Naive thymus-derived CD4-positive, alpha-beta T cell (primary cell): Measurements from ENCODE around the gene FDXR. TPM values are rescaled to one million over a fixed set of nuclear protein-coding genes. Genes with fewer than 3 reads are reported as not detected.

Source experiments
- ATAC-seq: fragments of 150-1000 bp; cut with Tn5 transposase; 2 replicates; pipeline ENCODE4 v1.10.0; 2021; ENCODE audit warnings: mild to moderate bottlenecking, moderate library complexity
- CTCF ChIA-PET: fragments of 350-600 bp; sonication (Branson Sonifier 250); formaldehyde crosslinking; loops from one replicate; lab custom pipeline; 2021; ENCODE audit warnings: antibody characterized with exemption; lab: Charles Lee
- POLR2A ChIA-PET: fragments of 350-600 bp; sonication (Branson Sonifier 250); formaldehyde crosslinking; loops from one replicate; lab custom pipeline; 2021; ENCODE audit warnings: antibody characterized with exemption, inconsistent platforms; lab: Charles Lee
- DNase-seq, 9 donors: peaks; one replicate each; pipeline versions ENCODE4 v3.0.0 to v3.0.0-alpha.2; 2020 to 2022; ENCODE audit warnings: mixed read lengths in 1 of 9
- H3K27ac ChIP-seq: one replicate; pipeline ENCODE4 v1.7.0; 2013; ENCODE audit warnings: mild to moderate bottlenecking, low read depth, low read length, moderate library complexity
- H3K27me3 ChIP-seq, 2 donors: one replicate each; pipeline ENCODE4 v1.7.0; 2013; ENCODE audit warnings: low read length in 2 of 2, mild to moderate bottlenecking in 2 of 2, moderate library complexity in 2 of 2; ENCODE audit not compliant: control insufficient read depth in 2 of 2, insufficient read depth in 2 of 2
- H3K36me3 ChIP-seq, 3 experiments: 1 replicate in 2 of 3; 2 replicates in 1 of 3; pipeline ENCODE4 v1.7.0; 2013; ENCODE audit warnings: low read length in 3 of 3, mild to moderate bottlenecking in 3 of 3, moderate library complexity in 1 of 3; ENCODE audit not compliant: insufficient read depth in 3 of 3, control insufficient read depth in 2 of 3
- H3K4me1 ChIP-seq, 2 donors: one replicate each; pipeline ENCODE4 v1.7.0; 2013; ENCODE audit warnings: low read length in 2 of 2, mild to moderate bottlenecking in 2 of 2, moderate library complexity in 1 of 2; ENCODE audit not compliant: control insufficient read depth in 2 of 2, insufficient read depth in 2 of 2
- H3K4me3 ChIP-seq: 2 replicates; pipeline ENCODE4 v1.7.0; 2013; ENCODE audit warnings: mild to moderate bottlenecking, low read length
- H3K9me3 ChIP-seq, 3 experiments: 1 replicate in 2 of 3; 2 replicates in 1 of 3; pipeline ENCODE4 v1.7.0; 2013; ENCODE audit warnings: low read length in 3 of 3; ENCODE audit not compliant: control insufficient read depth in 2 of 3
- H3K27ac Mint-ChIP-seq, 9 donors: one replicate each; pipeline ENCODE4 v1.8.0; 2020 to 2022; ENCODE audit warnings: mixed read lengths in 9 of 9, mild to moderate bottlenecking in 8 of 9, moderate library complexity in 5 of 9, inconsistent platforms in 2 of 9
- H3K27me3 Mint-ChIP-seq, 5 donors: one replicate each; pipeline ENCODE4 v1.8.0; 2021 to 2022; ENCODE audit warnings: mixed read lengths in 5 of 5, mild to moderate bottlenecking in 1 of 5
- H3K36me3 Mint-ChIP-seq, 5 donors: one replicate each; pipeline ENCODE4 v1.8.0; 2020 to 2022; ENCODE audit warnings: mixed read lengths in 5 of 5, mild to moderate bottlenecking in 3 of 5, inconsistent platforms in 1 of 5
- H3K4me1 Mint-ChIP-seq, 7 donors: one replicate each; pipeline ENCODE4 v1.8.0; 2020 to 2022; ENCODE audit warnings: mixed read lengths in 7 of 7, mild to moderate bottlenecking in 3 of 7, inconsistent platforms in 1 of 7
- H3K4me3 Mint-ChIP-seq, 10 donors: one replicate each; pipeline ENCODE4 v1.8.0; 2020 to 2022; ENCODE audit warnings: mild to moderate bottlenecking in 10 of 10, mixed read lengths in 10 of 10, moderate library complexity in 6 of 10, inconsistent platforms in 2 of 10
- H3K9me3 Mint-ChIP-seq, 11 donors: one replicate each; pipeline ENCODE4 v1.8.0; 2020 to 2022; ENCODE audit warnings: mixed read lengths in 11 of 11, mild to moderate bottlenecking in 4 of 11, inconsistent platforms in 1 of 11, moderate library complexity in 1 of 11
- intact Hi-C, 2 donors: fragments of 100-400 bp; cut with micrococcal nuclease; formaldehyde crosslinking; loops; one replicate each; pipeline ENCODE4 v1.15.1; 2023
- polyA plus RNA-seq, 2 donors: library from polyadenylated mRNA; unstranded; fragments of 300-500 nt; fragmentation: Illumina TruSeq; gene quantifications; one replicate each; pipeline ENCODE4 v1.2.3, GENCODE V29; 2021
- total RNA-seq, 6 experiments: library from RNA in 5 of 6; stranded (reverse) in 5 of 6; gene quantifications; 1 replicate in 5 of 6; 2 replicates in 1 of 6; pipeline ENCODE4 v1.2.3 and lab custom pipeline; 2021 to 2026

The FDXR gene
- total and polyA plus RNA-seq, 7 experiments from 2014 or later = 4.7 to 39.5 (median 9.4) TPM

GRCh38 chr17:74843352-74843627, 29.5 kb downstream of the FDXR start:
- H3K4me3 ChIP-seq = no peak overlapping the region
- intact Hi-C loops = no loop called here

GRCh38 chr17:74842599-74843351, 30.0 kb downstream of the FDXR start:
- H3K27me3 Mint-ChIP-seq = peaks cover 4 to 26% (median 9%) of the 10 kb centered on the region in 5 donors
- no peaks in the 10 kb centered on the region for H3K9me3 ChIP-seq
- no peaks in the 10 kb centered on the region for H3K9me3 Mint-ChIP-seq
- H3K27me3 ChIP-seq = no peaks in the 10 kb centered on the region
- peaks cover 0 to 17% (median 9%) of the 10 kb centered on the region in 5 donors for H3K36me3 Mint-ChIP-seq
- H3K4me3 Mint-ChIP-seq = peak overlapping the region in 1 of 10 donors; percentile 41
- DNase-seq = no peak
- peaks cover 0 to 12% (median 0%) of the 10 kb centered on the region in 3 experiments for H3K36me3 ChIP-seq
- H3K4me3 ChIP-seq = no peak overlapping the region
- POLR2A ChIA-PET = no interaction called here
- CTCF ChIA-PET = interaction anchor here (0.7 to 1.4 kb wide), 2 partner anchors 49 to 476 kb away, joined by 3 read pairs; partner anchors contain the start of gene GPR142
- no peak overlapping the region for H3K27ac Mint-ChIP-seq
- intact Hi-C loops = no loop called here
- ATAC-seq = peak; percentile 75
- H3K4me1 Mint-ChIP-seq = peaks cover 8 to 23% (median 20%) of the 10 kb centered on the region in 7 donors
- no peak overlapping the region for H3K27ac ChIP-seq
- H3K4me1 ChIP-seq = no peaks in the 10 kb centered on the region

More at GRCh38 chr17:74843352-74843627, 29.5 kb downstream of the FDXR start:
- Mint-ChIP-seq H3K36me3 (peaks cover 0 to 12% (median 4%) of the 10 kb centered on the region in 5 donors), H3K4me3 (peak overlapping the region in 1 of 10 donors; percentile 21), H3K27ac (no peak overlapping the region), H3K4me1 (peaks cover 8 to 23% (median 20%) of the 10 kb centered on the region in 7 donors), H3K9me3 (no peaks in the 10 kb centered on the region), H3K27me3 (peaks cover 4 to 26% (median 9%) of the 10 kb centered on the region in 5 donors)
- ATAC-seq = no peak
- Histone ChIP-seq H3K27ac (no peak overlapping the region), H3K36me3 (peaks cover 0 to 7% (median 0%) of the 10 kb centered on the region in 3 experiments), H3K4me1 (no peaks in the 10 kb centered on the region), H3K9me3 (no peaks in the 10 kb centered on the region), H3K27me3 (no peaks in the 10 kb centered on the region)
- ChIA-PET POLR2A (no interaction called here), CTCF (interaction anchor here (0.7 to 1.4 kb wide), 2 partner anchors 49 to 476 kb away, joined by 3 read pairs; partner anchors contain the start of gene GPR142)
- no peak for DNase-seq

- Histone ChIP-seq H3K27me3 (no peaks in the 10 kb centered on the region), H3K9me3 (no peaks in the 10 kb centered on the region), H3K27ac (no peak overlapping the region), H3K4me1 (no peaks in the 10 kb centered on the region), H3K4me3 (no peak overlapping the region), H3K36me3 (peaks cover 0 to 18% (median 0%) of the 10 kb centered on the region in 3 experiments)
- Mint-ChIP-seq H3K27ac (no peak overlapping the region), H3K4me1 (peaks cover 8 to 23% (median 20%) of the 10 kb centered on the region in 7 donors), H3K36me3 (peaks cover 0 to 17% (median 9%) of the 10 kb centered on the region in 5 donors), H3K27me3 (peaks cover 4 to 26% (median 9%) of the 10 kb centered on the region in 5 donors), H3K9me3 (no peaks in the 10 kb centered on the region), H3K4me3 (peak overlapping the region in 4 of 10 donors; percentile 17 to 41 (median 30))
- CTCF ChIA-PET = no interaction called here
- POLR2A ChIA-PET = no interaction called here
- DNase-seq (no peak), ATAC-seq (no peak)
- intact Hi-C loops = no loop called here
Measured at GRCh38 chr17:74842146-74842598, 30.6 kb downstream of the FDXR start.

- Mint-ChIP-seq H3K4me1 (peaks cover 8 to 23% (median 20%) of the 10 kb centered on the region in 7 donors), H3K36me3 (peaks cover 0 to 25% (median 17%) of the 10 kb centered on the region in 5 donors), H3K9me3 (no peaks in the 10 kb centered on the region), H3K27me3 (peaks cover 4 to 26% (median 9%) of the 10 kb centered on the region in 5 donors), H3K27ac (no peak overlapping the region), H3K4me3 (peak overlapping the region in 5 of 10 donors; percentile 7 to 41 (median 16))
- H3K4me1 ChIP-seq = no peaks in the 10 kb centered on the region
- intact Hi-C loops = no loop called here
- no peaks in the 10 kb centered on the region for H3K9me3 ChIP-seq
- peaks cover 0 to 28% (median 0%) of the 10 kb centered on the region in 3 experiments for H3K36me3 ChIP-seq
- ATAC-seq (peak; percentile 51), DNase-seq (no peak)
- POLR2A ChIA-PET = no interaction called here
- H3K4me3 ChIP-seq = no peak overlapping the region
- CTCF ChIA-PET = interaction anchor here (0.6 to 1.0 kb wide), 2 partner anchors 70 to 72 kb away, joined by 3 read pairs; no protein-coding TSS in a partner anchor
- no peak overlapping the region for H3K27ac ChIP-seq
- H3K27me3 ChIP-seq = no peaks in the 10 kb centered on the region
Measured at GRCh38 chr17:74840989-74841666, 31.7 kb downstream of the FDXR start.

GRCh38 chr17:74839990-74840852, 32.6 kb downstream of the FDXR start:
- intact Hi-C loops = no loop called here
- H3K4me1 Mint-ChIP-seq = peaks cover 8 to 23% (median 20%) of the 10 kb centered on the region in 7 donors
- CTCF ChIA-PET = interaction anchor here (1.0 kb wide), 1 partner anchor 71 kb away, joined by 3 read pairs; no protein-coding TSS in a partner anchor
- H3K4me1 ChIP-seq = no peaks in the 10 kb centered on the region
- H3K27ac Mint-ChIP-seq = no peak overlapping the region
- ATAC-seq = no peak
- H3K4me3 ChIP-seq = no peak overlapping the region
- H3K27ac ChIP-seq = no peak overlapping the region
- H3K9me3 Mint-ChIP-seq = no peaks in the 10 kb centered on the region
- peak overlapping the region in 1 of 10 donors; percentile 14 for H3K4me3 Mint-ChIP-seq
- H3K9me3 ChIP-seq = no peaks in the 10 kb centered on the region
- H3K36me3 ChIP-seq = peaks cover 0 to 37% (median 0%) of the 10 kb centered on the region in 3 experiments
- no peak for DNase-seq
- peaks cover 0 to 31% (median 20%) of the 10 kb centered on the region in 5 donors for H3K36me3 Mint-ChIP-seq
- no peaks in the 10 kb centered on the region for H3K27me3 ChIP-seq
- POLR2A ChIA-PET = no interaction called here
- peaks cover 4 to 24% (median 9%) of the 10 kb centered on the region in 5 donors for H3K27me3 Mint-ChIP-seq

GRCh38 chr17:74838274-74838673, 34.5 kb downstream of the FDXR start:
- no peak overlapping the region for H3K4me3 Mint-ChIP-seq
- Histone ChIP-seq H3K4me1 (no peaks in the 10 kb centered on the region), H3K9me3 (no peaks in the 10 kb centered on the region), H3K4me3 (no peak overlapping the region), H3K27ac (no peak overlapping the region), H3K27me3 (no peaks in the 10 kb centered on the region), H3K36me3 (peaks cover 0 to 50% (median 0%) of the 10 kb centered on the region in 3 experiments)
- peaks cover 8 to 25% (median 20%) of the 10 kb centered on the region in 7 donors for H3K4me1 Mint-ChIP-seq
- ATAC-seq (no peak), DNase-seq (no peak)
- peak overlapping the region in 1 of 9 donors; percentile 65 for H3K27ac Mint-ChIP-seq
- H3K27me3 Mint-ChIP-seq = peaks cover 4 to 13% (median 5%) of the 10 kb centered on the region in 5 donors
- POLR2A ChIA-PET = no interaction called here
- no peaks in the 10 kb centered on the region for H3K9me3 Mint-ChIP-seq
- CTCF ChIA-PET = no interaction called here
- peaks cover 0 to 39% (median 20%) of the 10 kb centered on the region in 5 donors for H3K36me3 Mint-ChIP-seq
- intact Hi-C loops = no loop called here
